AG08395 (cell line): ENCODE results near the gene CNN3.

ENCODE experiments used
- DNase-seq: peaks from one replicate; pipeline ENCODE4 v3.0.0; 2012; ENCODE audit warnings: mixed read lengths, low spot score

CNN3 gene

GRCh38 chr1:94887603-94888171, 39.2 kb downstream of the CNN3 start:
- DNase-seq, result no peak

GRCh38 chr1:94887106-94887505, 39.8 kb downstream of the CNN3 start:
- no peak for DNase-seq

GRCh38 chr1:94886361-94886760, 40.5 kb downstream of the CNN3 start:
- DNase-seq, result no peak

GRCh38 chr1:94884507-94884906, 42.4 kb downstream of the CNN3 start:
- DNase-seq, result no peak

GRCh38 chr1:94884106-94884505, 42.8 kb downstream of the CNN3 start:
- peak; percentile 82 for DNase-seq

GRCh38 chr1:94883691-94884090, 43.2 kb downstream of the CNN3 start:
- DNase-seq, result peak; percentile 64

GRCh38 chr1:94878329-94878728, 48.6 kb downstream of the CNN3 start:
- no peak for DNase-seq

- DNase-seq, result peak; percentile 53
These were observed 50.5 kb downstream of the CNN3 start for GRCh38 chr1:94876362-94876761.

GRCh38 chr1:94875794-94876193, 51.1 kb downstream of the CNN3 start:
- no peak for DNase-seq

GRCh38 chr1:94874423-94874822, 52.5 kb downstream of the CNN3 start:
- no peak for DNase-seq

GRCh38 chr1:94873520-94874351, 53.2 kb downstream of the CNN3 start:
- peak; percentile 52 for DNase-seq

GRCh38 chr1:94872771-94873495, 54.0 kb downstream of the CNN3 start:
- DNase-seq, result no peak

- DNase-seq, result no peak
These were observed 55.9 kb downstream of the CNN3 start for GRCh38 chr1:94871031-94871430.

- DNase-seq, result no peak
These were observed 60.6 kb downstream of the CNN3 start for GRCh38 chr1:94866164-94866807.

- DNase-seq, result peak; percentile 70
These were observed 61.5 kb downstream of the CNN3 start for GRCh38 chr1:94865360-94865759.

- DNase-seq, result no peak
These were observed 62.1 kb downstream of the CNN3 start for GRCh38 chr1:94864821-94865220.

- peak; percentile 77 for DNase-seq
These were observed 63.0 kb downstream of the CNN3 start for GRCh38 chr1:94863919-94864318.

GRCh38 chr1:94863297-94863911, 63.5 kb downstream of the CNN3 start:
- peak; percentile 45 for DNase-seq

- no peak for DNase-seq
These were observed 64.2 kb downstream of the CNN3 start for GRCh38 chr1:94862718-94863117.

GRCh38 chr1:94859174-94859573, 67.7 kb downstream of the CNN3 start:
- DNase-seq, result no peak

- DNase-seq, result no peak
These were observed 68.6 kb downstream of the CNN3 start for GRCh38 chr1:94858276-94858675.

- DNase-seq, result no peak
These were observed 70.0 kb downstream of the CNN3 start for GRCh38 chr1:94856868-94857267.
